BLaER1 (cell line): ENCODE results near the gene LETM1.

Experiments
- H3K27ac ChIP-seq: shearing (Covaris generic); formaldehyde crosslinking; 2 replicates; pipeline ENCODE4 v1.8.1; 2022
- H3K27me3 ChIP-seq: shearing (Covaris generic); formaldehyde crosslinking; 2 replicates; pipeline ENCODE4 v1.8.1; 2022
- H3K36me3 ChIP-seq: shearing (Covaris generic); formaldehyde crosslinking; 2 replicates; pipeline ENCODE4 v1.8.1; 2022
- H3K4me1 ChIP-seq: shearing (Covaris generic); formaldehyde crosslinking; 2 replicates; pipeline ENCODE4 v1.8.1; 2022
- H3K4me2 ChIP-seq: shearing (Covaris generic); formaldehyde crosslinking; 2 replicates; pipeline ENCODE4 v1.8.1; 2022
- H3K4me3 ChIP-seq: shearing (Covaris generic); formaldehyde crosslinking; 2 replicates; pipeline ENCODE4 v1.8.1; 2022
- H3K9ac ChIP-seq: shearing (Covaris generic); formaldehyde crosslinking; 2 replicates; pipeline ENCODE4 v1.8.1; 2022
- H3K9me3 ChIP-seq: shearing (Covaris generic); formaldehyde crosslinking; 2 replicates; pipeline ENCODE4 v1.8.1; 2022
- H4K20me1 ChIP-seq: shearing (Covaris generic); formaldehyde crosslinking; 2 replicates; pipeline ENCODE4 v1.8.1; 2022
- Cebpa-rat ChIP-seq: shearing (Covaris generic); IDR thresholded peaks from 2 replicates; pipeline ENCODE4 v1.8.1; 2022

Gene LETM1

DNA sequence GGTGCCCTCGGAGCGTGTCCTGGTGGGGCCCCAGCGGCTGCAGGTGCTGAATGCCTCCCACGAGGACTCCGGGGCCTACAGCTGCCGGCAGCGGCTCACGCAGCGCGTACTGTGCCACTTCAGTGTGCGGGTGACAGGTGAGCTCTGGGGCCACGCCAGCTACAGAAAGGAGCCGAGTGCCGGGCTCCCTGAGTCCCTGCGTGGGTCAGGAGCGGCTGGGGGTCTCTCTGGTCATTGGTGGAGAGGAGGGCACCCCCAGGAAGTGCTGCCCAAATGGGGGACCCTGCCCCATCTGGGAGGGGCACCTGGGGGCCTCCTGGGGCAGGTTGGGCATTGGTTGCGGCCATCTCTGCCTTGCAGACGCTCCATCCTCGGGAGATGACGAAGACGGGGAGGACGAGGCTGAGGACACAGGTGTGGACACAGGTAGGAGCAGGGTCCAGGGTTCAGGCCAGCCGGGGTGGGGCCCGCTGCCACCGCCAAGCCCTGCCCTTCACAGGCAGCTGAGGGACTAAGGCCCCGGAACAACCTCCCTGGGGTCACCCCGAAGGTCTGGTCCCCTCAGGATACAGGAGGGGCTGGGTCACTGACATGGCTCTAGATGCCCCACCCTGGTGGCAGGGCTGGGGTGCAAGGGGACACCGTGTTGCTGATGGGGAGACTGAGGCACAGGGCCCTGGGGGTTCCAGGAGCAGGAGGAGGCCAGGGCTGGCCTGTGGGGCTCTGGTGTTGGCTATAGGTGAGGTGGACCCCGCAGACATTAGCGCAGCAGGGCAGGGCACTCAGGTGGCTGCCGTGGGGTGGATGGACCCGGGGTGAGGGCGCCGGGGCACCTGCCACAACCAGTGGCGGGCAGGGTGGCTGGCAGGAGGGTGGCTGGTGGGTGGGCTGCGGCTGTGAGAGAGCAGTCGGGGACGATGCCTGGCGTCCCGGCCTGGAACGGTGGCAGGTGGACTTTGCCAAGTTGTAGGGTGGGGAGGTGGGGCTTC, 56.3 kb downstream of the LETM1 start:
- Histone ChIP-seq H3K36me3 (no peaks in the 10 kb centered on the region), H3K4me2 (peak overlapping the region; percentile 78), H4K20me1 (peaks cover 58% of the 10 kb centered on the region), H3K4me3 (no peak overlapping the region), H3K4me1 (peaks cover 52% of the 10 kb centered on the region), H3K27me3 (peaks cover 54% of the 10 kb centered on the region), H3K9ac (no peak overlapping the region), H3K9me3 (no peaks in the 10 kb centered on the region), H3K27ac (no peak overlapping the region)
- no peak for TF ChIP-seq Cebpa-rat

DNA sequence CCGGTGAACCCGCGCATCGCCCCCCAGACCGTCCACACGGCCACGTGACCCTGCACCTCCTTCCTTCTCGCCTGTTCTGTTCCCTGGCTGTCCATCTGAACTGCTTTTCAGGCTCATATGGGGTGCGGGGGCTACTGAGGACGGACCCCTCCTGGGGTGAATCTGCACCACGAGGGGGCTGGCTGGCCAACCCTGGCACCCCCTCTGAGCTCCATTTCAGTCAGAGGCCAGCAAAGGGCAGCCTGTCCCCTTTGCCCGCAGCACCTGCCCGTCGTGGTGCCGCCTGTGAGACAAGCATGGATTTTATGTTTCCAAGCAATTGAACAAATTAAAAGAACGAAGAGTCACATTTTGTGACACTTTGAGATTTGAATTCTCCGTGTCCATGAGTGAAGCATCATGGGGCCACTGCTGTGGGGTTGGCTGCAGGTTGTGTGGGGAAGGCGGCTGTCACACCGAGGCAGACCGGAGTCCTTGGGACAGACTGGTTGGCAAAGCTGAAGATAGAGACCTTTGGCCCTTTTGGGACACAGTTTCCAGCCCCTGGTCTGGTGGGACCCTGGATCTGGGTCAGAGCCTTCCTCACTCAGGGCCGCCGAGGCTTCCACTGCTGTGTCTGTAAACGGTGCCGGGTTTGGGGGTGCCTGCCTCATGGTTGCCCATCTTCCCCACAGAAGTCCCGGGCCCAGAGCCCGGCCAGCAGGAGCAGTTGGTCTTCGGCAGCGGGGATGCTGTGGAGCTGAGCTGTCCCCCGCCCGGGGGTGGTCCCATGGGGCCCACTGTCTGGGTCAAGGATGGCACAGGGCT, 57.2 kb downstream of the LETM1 start:
- peaks cover 53% of the 10 kb centered on the region for H3K4me1 ChIP-seq
- peak overlapping the region; percentile 78 for H3K4me2 ChIP-seq
- TF ChIP-seq Cebpa-rat, result no peak
- peaks cover 59% of the 10 kb centered on the region for H3K27me3 ChIP-seq
- no peak overlapping the region for H3K27ac ChIP-seq
- H4K20me1 ChIP-seq, result peaks cover 62% of the 10 kb centered on the region
- no peak overlapping the region for H3K4me3 ChIP-seq
- no peaks in the 10 kb centered on the region for H3K9me3 ChIP-seq
- no peaks in the 10 kb centered on the region for H3K36me3 ChIP-seq
- H3K9ac ChIP-seq, result no peak overlapping the region

GRCh38 chr4:1797861-1798579, 57.9 kb downstream of the LETM1 start:
- H3K9ac ChIP-seq, result no peak overlapping the region
- H3K27me3 ChIP-seq, result peaks cover 66% of the 10 kb centered on the region
- no peak overlapping the region for H3K4me2 ChIP-seq
- TF ChIP-seq Cebpa-rat, result no peak
- H3K27ac ChIP-seq, result no peak overlapping the region
- peaks cover 56% of the 10 kb centered on the region for H4K20me1 ChIP-seq
- no peak overlapping the region for H3K4me3 ChIP-seq
- no peaks in the 10 kb centered on the region for H3K36me3 ChIP-seq
- no peaks in the 10 kb centered on the region for H3K9me3 ChIP-seq
- peaks cover 46% of the 10 kb centered on the region for H3K4me1 ChIP-seq

GRCh38 chr4:1797298-1797860, 58.6 kb downstream of the LETM1 start:
- Histone ChIP-seq H3K4me3 (no peak overlapping the region), H3K36me3 (no peaks in the 10 kb centered on the region), H3K4me1 (peaks cover 40% of the 10 kb centered on the region), H3K27ac (no peak overlapping the region), H3K4me2 (no peak overlapping the region), H4K20me1 (peaks cover 57% of the 10 kb centered on the region), H3K9ac (no peak overlapping the region), H3K27me3 (peaks cover 72% of the 10 kb centered on the region), H3K9me3 (no peaks in the 10 kb centered on the region)
- TF ChIP-seq Cebpa-rat, result no peak

- H3K27me3 ChIP-seq, result peaks cover 79% of the 10 kb centered on the region
- peaks cover 33% of the 10 kb centered on the region for H3K4me1 ChIP-seq
- TF ChIP-seq Cebpa-rat, result no peak
- no peak overlapping the region for H3K27ac ChIP-seq
- H4K20me1 ChIP-seq, result peaks cover 64% of the 10 kb centered on the region
- no peak overlapping the region for H3K4me3 ChIP-seq
- H3K36me3 ChIP-seq, result no peaks in the 10 kb centered on the region
- H3K9me3 ChIP-seq, result no peaks in the 10 kb centered on the region
- H3K9ac ChIP-seq, result no peak overlapping the region
- H3K4me2 ChIP-seq, result no peak overlapping the region
Observed at GRCh38 chr4:1796486-1797204, 59.3 kb downstream of the LETM1 start.

DNA sequence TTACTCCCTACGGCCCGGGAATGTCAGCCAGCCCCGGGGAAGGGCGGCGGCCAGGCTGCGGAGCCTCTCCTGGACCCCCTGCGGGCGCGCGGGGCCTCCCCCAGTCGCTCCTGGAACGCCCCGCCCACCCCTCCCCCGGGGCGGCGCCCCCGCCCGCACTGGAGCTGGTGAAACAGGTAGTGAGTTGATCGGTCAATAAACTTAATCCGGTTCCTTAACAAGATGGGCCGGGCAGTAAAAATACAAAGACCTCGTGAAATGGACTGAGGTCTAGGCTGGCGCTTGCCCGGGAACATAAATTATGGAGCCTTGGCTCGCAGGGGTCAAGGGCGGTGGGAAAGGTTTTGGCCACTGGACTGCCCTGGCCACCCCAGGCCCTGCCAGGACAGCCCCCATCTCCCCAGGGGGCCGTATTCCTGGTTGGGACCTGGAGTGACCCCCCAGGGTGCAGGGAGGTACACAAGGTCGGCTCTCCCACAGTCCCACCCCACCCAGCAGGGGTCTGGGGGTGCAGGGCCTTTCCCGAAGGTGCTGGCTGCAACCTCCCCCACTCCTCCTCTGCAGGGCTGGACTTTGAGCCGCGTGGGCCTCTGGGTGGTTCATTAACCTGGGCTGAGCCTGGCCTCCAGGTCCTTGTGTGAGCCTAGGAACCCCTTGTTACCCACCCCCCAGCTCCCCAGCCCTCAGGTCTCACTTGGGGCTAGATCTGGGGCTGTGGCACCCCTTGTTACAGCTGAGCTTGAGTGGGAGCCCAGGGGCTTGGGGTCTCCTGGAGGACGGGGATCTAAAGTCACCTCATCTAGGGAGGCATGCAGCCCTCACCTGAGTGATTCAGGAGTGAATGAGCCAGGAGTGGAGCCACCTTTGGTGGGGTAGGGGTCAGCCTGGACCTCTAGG, 60.4 kb downstream of the LETM1 start:
- peaks cover 70% of the 10 kb centered on the region for H4K20me1 ChIP-seq
- H3K4me3 ChIP-seq, result peak overlapping the region; percentile 70
- peaks cover 28% of the 10 kb centered on the region for H3K4me1 ChIP-seq
- TF ChIP-seq Cebpa-rat, result no peak
- peaks cover 90% of the 10 kb centered on the region for H3K27me3 ChIP-seq
- H3K9ac ChIP-seq, result no peak overlapping the region
- H3K36me3 ChIP-seq, result no peaks in the 10 kb centered on the region
- no peak overlapping the region for H3K27ac ChIP-seq
- peak overlapping the region; percentile 100 for H3K4me2 ChIP-seq
- H3K9me3 ChIP-seq, result no peaks in the 10 kb centered on the region

DNA sequence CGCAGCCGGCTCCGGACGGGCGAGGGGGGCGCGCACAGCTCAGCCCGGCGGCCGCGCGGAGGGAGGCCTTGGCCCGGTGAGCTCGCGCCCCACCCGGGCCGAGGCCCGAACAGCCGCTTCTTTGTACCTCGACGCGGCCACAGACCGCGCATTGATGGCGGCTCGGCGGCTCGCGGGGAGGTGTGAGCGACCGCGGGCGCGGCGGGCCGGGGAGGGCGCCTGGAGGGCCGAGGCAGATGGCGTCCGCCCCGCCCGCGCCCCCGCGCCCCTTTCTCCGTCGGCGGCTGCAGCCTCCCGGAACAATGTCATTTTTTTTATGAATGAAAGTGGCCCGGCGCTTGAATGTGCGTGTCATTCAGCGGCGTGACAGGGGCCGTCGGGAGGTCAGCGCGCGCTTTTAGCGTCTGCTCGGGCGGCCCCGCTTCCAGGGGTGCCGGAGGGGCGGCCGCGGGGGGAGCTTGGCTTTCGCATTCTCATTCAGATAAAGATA, 61.1 kb downstream of the LETM1 start:
- Histone ChIP-seq H3K4me3 (peak overlapping the region; percentile 70), H3K27me3 (peaks cover 94% of the 10 kb centered on the region), H4K20me1 (peaks cover 70% of the 10 kb centered on the region), H3K9me3 (no peaks in the 10 kb centered on the region), H3K4me2 (peak overlapping the region; percentile 100), H3K36me3 (no peaks in the 10 kb centered on the region), H3K27ac (no peak overlapping the region), H3K9ac (no peak overlapping the region), H3K4me1 (peaks cover 28% of the 10 kb centered on the region)
- TF ChIP-seq Cebpa-rat, result no peak
